Measurements from ENCODE around the gene LSR. TPM values are rescaled to one million over a fixed set of nuclear protein-coding genes. Genes with fewer than 3 reads are reported as not detected.

Gene LSR
- total RNA-seq, 2 experiments from 2014 or later = 25.5 to 25.9 TPM

DNA sequence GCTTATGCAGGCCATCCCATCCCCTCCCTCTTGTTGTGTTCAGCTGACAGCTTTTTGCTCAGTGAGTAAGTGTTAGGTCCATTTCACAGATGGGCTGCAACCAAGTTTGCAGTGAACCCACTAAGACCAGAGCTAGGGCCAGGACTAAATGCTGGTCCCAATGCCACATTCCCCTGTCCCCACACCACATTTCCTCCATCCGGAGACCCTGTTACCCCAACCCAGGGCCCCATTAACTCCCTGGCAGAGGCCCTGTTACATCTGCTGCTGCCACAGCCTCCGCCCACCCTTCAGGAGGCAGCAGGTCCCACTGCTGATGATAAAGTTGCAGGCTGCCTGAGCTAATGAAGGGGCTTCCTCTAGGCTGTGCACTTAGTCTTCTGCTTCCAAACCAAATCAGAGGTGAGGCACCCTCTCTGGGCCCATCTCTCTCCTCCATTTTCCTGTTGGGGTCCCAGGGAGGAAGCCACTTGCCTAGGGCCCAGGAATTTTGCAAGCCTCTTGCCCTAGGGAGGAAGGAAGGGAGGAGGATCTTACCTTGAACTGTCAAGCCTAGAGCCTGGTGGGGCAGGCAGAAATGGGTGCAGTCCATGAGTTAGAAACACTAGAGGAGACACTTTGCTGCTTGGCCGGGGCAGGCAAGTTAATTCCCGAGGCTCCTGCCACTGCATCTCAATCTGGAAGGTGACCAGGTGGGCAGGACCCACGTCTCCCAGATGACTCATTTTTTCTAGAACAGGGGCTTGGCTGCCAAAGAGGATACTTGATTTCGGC lies 16.5 kb downstream of the LSR start:
- H3K4me1 Mint-ChIP-seq (ENCODE audit: low read depth) = peaks cover 25% of the 10 kb centered on the region
- ATAC-seq = no peak
- H3K4me3 Mint-ChIP-seq = peak overlapping the region; percentile 94
- peaks cover 26% of the 10 kb centered on the region for H3K36me3 Mint-ChIP-seq (ENCODE audit: low read depth)
- no peak for DNase-seq
- POLR2A ChIA-PET = interaction anchor here (0.9 to 1.3 kb wide), 3 partner anchors 9 to 111 kb away, joined by 3 to 4 read pairs (median 4); no protein-coding TSS in a partner anchor
- H3K27me3 Mint-ChIP-seq (ENCODE audit: low read depth) = no peaks in the 10 kb centered on the region
- CTCF ChIA-PET = interaction anchor here (0.9 to 2.0 kb wide), 5 partner anchors 59 to 151 kb away, joined by 3 to 11 read pairs (median 3); no protein-coding TSS in a partner anchor
- peak overlapping the region; percentile 65 for H3K27ac Mint-ChIP-seq
- H3K9me3 Mint-ChIP-seq (ENCODE audit: insufficient read depth) = no peaks in the 10 kb centered on the region

DNA sequence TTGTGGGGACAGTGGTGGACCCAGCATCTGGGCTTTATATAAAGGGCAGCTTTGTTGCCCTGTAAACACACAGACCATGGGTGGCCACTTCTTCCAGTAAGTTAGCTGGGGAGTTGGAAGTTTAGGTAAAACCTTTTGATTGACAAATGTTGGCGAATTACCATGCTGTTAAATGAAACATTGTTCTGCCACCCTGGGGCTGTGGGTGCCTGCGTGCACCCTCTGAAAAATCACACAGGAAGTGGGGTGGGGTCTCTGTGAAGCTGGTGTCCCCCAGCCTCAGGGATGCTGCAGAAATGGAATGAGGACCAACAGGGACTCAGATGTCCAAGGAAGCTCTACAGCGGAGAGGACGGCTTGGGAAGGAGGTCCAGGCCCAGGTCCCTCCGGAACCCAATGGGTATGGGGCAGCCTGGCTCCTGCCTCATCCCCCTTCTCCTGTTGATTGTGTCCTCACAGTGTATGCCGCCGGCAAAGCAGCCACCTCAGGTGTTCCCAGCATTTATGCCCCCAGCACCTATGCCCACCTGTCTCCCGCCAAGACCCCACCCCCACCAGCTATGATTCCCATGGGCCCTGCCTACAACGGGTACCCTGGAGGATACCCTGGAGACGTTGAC lies 17.2 kb downstream of the LSR start:
- no peak for DNase-seq
- Mint-ChIP-seq H3K27me3 (ENCODE audit: low read depth) (no peaks in the 10 kb centered on the region), H3K4me3 (peak overlapping the region; percentile 94), H3K27ac (peak overlapping the region; percentile 65), H3K4me1 (ENCODE audit: low read depth) (peaks cover 30% of the 10 kb centered on the region), H3K9me3 (ENCODE audit: insufficient read depth) (no peaks in the 10 kb centered on the region), H3K36me3 (ENCODE audit: low read depth) (peaks cover 32% of the 10 kb centered on the region)
- no peak for ATAC-seq
- CTCF ChIA-PET = interaction anchor here (1.3 to 2.0 kb wide), 2 partner anchors 125 kb away, joined by 4 to 11 read pairs; no protein-coding TSS in a partner anchor
- POLR2A ChIA-PET = interaction anchor here (1.3 kb wide), 1 partner anchor 8 kb away, joined by 4 read pairs; no protein-coding TSS in a partner anchor

DNA sequence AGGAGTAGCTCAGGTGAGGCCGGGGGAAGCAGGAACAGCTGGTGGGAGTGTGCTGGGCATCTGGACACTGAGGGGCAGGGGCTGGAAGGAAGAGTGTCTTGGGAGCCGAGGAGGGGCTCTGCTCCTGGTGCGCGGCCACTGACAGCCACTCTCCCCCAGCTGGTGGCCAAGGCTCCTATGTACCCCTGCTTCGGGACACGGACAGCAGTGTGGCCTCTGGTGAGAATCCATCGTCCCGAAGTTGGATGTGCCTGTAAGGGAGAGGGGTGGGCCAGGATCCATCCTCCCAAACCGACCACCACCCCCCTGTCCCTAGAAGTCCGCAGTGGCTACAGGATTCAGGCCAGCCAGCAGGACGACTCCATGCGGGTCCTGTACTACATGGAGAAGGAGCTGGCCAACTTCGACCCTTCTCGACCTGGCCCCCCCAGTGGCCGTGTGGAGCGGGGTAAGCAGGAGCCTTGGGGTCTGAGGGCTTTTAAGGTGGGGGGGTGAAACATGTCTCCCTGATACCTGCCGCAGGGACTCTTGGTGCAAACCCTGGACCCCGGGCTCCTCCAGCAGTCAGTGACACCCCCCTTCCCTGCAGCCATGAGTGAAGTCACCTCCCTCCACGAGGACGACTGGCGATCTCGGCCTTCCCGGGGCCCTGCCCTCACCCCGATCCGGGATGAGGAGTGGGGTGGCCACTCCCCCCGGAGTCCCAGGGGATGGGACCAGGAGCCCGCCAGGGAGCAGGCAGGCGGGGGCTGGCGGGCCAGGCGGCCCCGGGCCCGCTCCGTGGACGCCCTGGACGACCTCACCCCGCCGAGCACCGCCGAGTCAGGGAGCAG lies 17.9 kb downstream of the LSR start:
- H3K4me3 Mint-ChIP-seq = peak overlapping the region; percentile 94
- ChIA-PET POLR2A (interaction anchor here (0.6 kb wide), 1 partner anchor 121 kb away, joined by 3 read pairs; no protein-coding TSS in a partner anchor), CTCF (interaction anchor here (1.3 kb wide), 1 partner anchor 125 kb away, joined by 4 read pairs; no protein-coding TSS in a partner anchor)
- H3K9me3 Mint-ChIP-seq (ENCODE audit: insufficient read depth) = no peaks in the 10 kb centered on the region
- H3K27ac Mint-ChIP-seq = peak overlapping the region; percentile 94
- peaks cover 31% of the 10 kb centered on the region for H3K4me1 Mint-ChIP-seq (ENCODE audit: low read depth)
- H3K36me3 Mint-ChIP-seq (ENCODE audit: low read depth) = peaks cover 38% of the 10 kb centered on the region
- no peak for ATAC-seq
- DNase-seq = no peak
- no peaks in the 10 kb centered on the region for H3K27me3 Mint-ChIP-seq (ENCODE audit: low read depth)

DNA sequence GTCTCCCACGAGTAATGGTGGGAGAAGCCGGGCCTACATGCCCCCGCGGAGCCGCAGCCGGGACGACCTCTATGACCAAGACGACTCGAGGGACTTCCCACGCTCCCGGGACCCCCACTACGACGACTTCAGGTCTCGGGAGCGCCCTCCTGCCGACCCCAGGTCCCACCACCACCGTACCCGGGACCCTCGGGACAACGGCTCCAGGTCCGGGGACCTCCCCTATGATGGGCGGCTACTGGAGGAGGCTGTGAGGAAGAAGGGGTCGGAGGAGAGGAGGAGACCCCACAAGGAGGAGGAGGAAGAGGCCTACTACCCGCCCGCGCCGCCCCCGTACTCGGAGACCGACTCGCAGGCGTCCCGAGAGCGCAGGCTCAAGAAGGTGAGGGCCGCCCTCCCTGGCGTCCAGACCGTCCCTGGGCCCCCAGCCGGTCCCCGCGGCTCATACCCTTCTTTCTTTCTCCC lies 18.6 kb downstream of the LSR start:
- POLR2A ChIA-PET = interaction anchor here (0.6 kb wide), 1 partner anchor 122 kb away, joined by 3 read pairs; no protein-coding TSS in a partner anchor
- Mint-ChIP-seq H3K9me3 (ENCODE audit: insufficient read depth) (no peaks in the 10 kb centered on the region), H3K4me1 (ENCODE audit: low read depth) (peaks cover 31% of the 10 kb centered on the region), H3K27ac (peak overlapping the region; percentile 94), H3K27me3 (ENCODE audit: low read depth) (no peaks in the 10 kb centered on the region), H3K4me3 (peak overlapping the region; percentile 94), H3K36me3 (ENCODE audit: low read depth) (peaks cover 44% of the 10 kb centered on the region)
- DNase-seq (peak; percentile 49), ATAC-seq (peak; percentile 25)
- CTCF ChIA-PET = interaction anchor here (1.0 to 1.3 kb wide), 2 partner anchors 26 to 126 kb away, joined by 3 to 4 read pairs; no protein-coding TSS in a partner anchor

DNA sequence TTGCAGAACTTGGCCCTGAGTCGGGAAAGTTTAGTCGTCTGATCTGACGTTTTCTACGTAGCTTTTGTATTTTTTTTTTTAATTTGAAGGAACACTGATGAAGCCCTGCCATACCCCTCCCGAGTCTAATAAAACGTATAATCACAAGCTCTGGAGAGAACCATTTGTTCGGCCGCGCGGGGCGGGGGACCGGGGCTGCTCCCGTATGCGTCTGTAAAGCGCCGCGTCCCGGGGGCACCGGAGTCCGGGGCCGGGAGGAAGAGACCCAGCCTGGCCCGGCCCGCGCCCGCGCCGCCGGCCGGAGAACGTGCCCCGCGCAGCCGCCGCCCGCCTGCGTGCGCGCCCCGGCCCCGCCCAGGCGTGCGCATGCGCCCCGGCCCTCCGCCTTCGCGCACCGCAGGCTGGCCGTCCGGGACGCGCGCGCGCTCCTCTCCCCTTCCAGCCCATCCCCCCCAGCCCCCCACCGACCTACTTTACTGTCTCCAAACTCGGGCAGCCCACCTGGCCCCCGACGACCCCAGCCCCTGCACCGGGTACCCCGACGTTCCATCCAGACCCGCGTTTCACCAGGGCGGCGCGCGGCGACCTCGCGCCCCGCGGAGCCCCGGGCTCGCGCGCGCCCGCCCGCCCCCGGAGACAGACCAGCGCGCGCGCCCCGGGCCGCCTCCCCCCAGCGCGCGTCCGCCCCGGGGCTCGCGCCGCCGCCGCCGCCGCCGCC lies 19.2 kb downstream of the LSR start:
- peak; percentile 75 for DNase-seq
- Mint-ChIP-seq H3K27me3 (ENCODE audit: low read depth) (no peaks in the 10 kb centered on the region), H3K4me1 (ENCODE audit: low read depth) (peaks cover 31% of the 10 kb centered on the region), H3K4me3 (peak overlapping the region; percentile 94), H3K27ac (peak overlapping the region; percentile 94), H3K36me3 (ENCODE audit: low read depth) (peaks cover 46% of the 10 kb centered on the region), H3K9me3 (ENCODE audit: insufficient read depth) (no peaks in the 10 kb centered on the region)
- ChIA-PET CTCF (interaction anchor here (1.0 kb wide), 1 partner anchor 27 kb away, joined by 3 read pairs; no protein-coding TSS in a partner anchor), POLR2A (interaction anchor here (1.0 to 1.9 kb wide), 2 partner anchors 100 to 114 kb away, joined by 3 to 8 read pairs; partner anchors contain the start of gene FXYD5)
- peak; percentile 68 for ATAC-seq

DNA sequence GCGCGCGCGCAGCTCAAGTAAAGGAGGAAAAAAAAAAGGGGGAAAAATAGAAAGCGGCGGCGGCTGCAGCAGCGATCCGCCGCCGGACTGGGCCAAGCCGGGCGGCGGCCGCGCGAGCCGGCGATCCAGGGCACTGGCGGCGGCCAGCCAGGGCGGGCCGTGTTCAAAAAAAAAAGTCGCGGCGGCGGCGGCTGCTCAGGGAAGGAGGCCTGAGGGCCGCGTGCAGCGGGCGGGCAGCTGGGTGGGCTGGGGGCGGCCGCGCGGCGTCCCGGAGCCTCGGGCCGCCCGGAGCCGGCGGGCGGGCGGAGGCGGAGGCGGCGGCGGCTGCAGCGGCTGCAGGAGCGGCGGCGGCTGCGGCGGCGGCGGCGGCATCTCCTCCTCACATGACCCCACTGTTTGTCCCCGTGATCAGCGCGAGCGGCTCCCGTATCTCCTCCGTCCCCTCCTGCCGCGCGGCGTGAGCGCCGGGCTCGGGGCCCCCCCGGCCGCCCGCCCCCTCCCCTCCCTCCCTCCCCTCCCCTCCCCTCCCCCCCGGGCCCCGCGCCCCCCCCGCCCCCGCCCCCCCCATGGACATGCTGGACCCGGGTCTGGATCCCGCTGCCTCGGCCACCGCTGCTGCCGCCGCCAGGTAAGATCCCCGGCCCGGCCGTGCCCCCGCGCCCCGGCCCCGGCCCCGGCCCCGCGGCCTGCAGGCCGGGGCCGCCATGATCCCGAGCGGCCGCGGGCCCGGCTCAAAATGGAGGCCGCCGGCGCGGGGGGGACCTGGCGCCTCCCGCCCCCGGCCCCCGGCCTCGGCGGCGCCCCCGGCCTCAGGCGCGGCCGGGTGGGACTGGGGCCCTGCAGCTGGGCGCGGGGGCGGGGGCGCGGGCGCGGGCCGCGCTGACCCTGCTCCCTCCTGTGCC lies 20.0 kb downstream of the LSR start, which contains the start of gene USF2:
Gene USF2 (plus strand): TSS at position 427 of the 902 bp plus-strand sequence. CDS start 140 bp downstream, at position 567.
- ChIA-PET CTCF (interaction anchor here (0.6 to 1.7 kb wide), 5 partner anchors 28 to 197 kb away, joined by 3 read pairs; no protein-coding TSS in a partner anchor), POLR2A (interaction anchor here (0.6 to 1.9 kb wide), 4 partner anchors 27 to 127 kb away, joined by 3 to 8 read pairs (median 3); partner anchors contain the start of gene FXYD5)
- Mint-ChIP-seq H3K36me3 (ENCODE audit: low read depth) (peaks cover 51% of the 10 kb centered on the region), H3K4me3 (peak within 1 kb of the TSS; percentile 94), H3K27me3 (ENCODE audit: low read depth) (no peaks in the 10 kb centered on the region), H3K27ac (peak within 1 kb of the TSS; percentile 94), H3K9me3 (ENCODE audit: insufficient read depth) (no peaks in the 10 kb centered on the region), H3K4me1 (ENCODE audit: low read depth) (peaks cover 31% of the 10 kb centered on the region)
- DNase-seq = peak; percentile 77
- ATAC-seq = peak; percentile 29

DNA sequence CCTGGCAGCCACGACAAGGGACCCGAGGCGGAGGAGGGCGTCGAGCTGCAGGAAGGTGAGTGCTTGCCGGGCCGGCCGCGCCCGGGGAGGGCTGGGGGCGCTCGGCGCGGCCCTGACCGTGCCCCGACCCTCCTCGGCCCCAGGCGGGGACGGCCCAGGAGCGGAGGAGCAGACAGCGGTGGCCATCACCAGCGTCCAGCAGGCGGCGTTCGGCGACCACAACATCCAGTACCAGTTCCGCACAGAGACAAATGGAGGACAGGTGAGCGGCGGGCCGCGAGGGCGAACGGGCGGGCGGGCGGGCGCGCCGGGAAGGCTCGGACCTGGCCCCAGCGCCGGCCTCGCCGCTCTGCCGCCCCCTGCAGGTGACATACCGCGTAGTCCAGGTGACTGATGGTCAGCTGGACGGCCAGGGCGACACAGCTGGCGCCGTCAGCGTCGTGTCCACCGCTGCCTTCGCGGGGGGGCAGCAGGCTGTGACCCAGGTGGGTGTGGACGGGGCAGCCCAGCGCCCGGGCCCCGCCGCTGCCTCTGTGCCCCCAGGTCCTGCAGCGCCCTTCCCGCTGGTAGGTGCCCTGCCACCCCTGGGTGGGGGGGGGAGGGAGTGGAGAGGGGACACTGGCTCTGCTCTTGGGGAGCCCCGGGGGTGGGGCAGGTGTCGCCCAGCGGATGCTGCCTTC lies 20.8 kb downstream of the LSR start:
- peaks cover 49% of the 10 kb centered on the region for H3K36me3 Mint-ChIP-seq (ENCODE audit: low read depth)
- ChIA-PET POLR2A (interaction anchor here (0.6 to 1.9 kb wide), 3 partner anchors 26 to 128 kb away, joined by 3 to 8 read pairs (median 3); partner anchors contain the start of gene FXYD5), CTCF (interaction anchor here (0.6 to 1.7 kb wide), 5 partner anchors 28 to 196 kb away, joined by 3 read pairs; no protein-coding TSS in a partner anchor)
- H3K4me3 Mint-ChIP-seq = peak overlapping the region; percentile 64
- no peaks in the 10 kb centered on the region for H3K27me3 Mint-ChIP-seq (ENCODE audit: low read depth)
- peak overlapping the region; percentile 70 for H3K27ac Mint-ChIP-seq
- H3K9me3 Mint-ChIP-seq (ENCODE audit: insufficient read depth) = no peaks in the 10 kb centered on the region
- peaks cover 31% of the 10 kb centered on the region for H3K4me1 Mint-ChIP-seq (ENCODE audit: low read depth)
- peak; percentile 62 for ATAC-seq
- peak; percentile 84 for DNase-seq

DNA sequence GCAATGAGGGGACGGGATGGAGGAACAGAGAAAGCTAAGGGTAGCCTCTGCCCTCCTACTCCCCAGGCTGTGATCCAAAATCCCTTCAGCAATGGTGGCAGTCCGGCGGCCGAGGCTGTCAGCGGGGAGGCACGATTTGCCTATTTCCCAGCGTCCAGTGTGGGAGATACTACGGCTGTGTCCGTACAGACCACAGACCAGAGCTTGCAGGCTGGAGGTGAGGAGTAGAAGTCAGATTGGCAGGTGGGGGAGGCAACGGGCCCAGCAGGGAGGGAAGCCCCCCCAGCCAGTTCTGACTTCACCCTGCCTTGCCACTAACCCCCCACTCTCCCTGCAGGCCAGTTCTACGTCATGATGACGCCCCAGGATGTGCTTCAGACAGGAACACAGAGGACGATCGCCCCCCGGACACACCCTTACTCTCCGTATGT lies 21.6 kb downstream of the LSR start:
- ATAC-seq (no peak), DNase-seq (no peak)
- no peaks in the 10 kb centered on the region for H3K27me3 Mint-ChIP-seq (ENCODE audit: low read depth)
- CTCF ChIA-PET = interaction anchor here (1.7 kb wide), 1 partner anchor 135 kb away, joined by 3 read pairs; no protein-coding TSS in a partner anchor
- POLR2A ChIA-PET = interaction anchor here (0.7 kb wide), 1 partner anchor 903 kb away, joined by 3 read pairs; no protein-coding TSS in a partner anchor
- H3K4me3 Mint-ChIP-seq = peak overlapping the region; percentile 64
- peaks cover 51% of the 10 kb centered on the region for H3K36me3 Mint-ChIP-seq (ENCODE audit: low read depth)
- peaks cover 25% of the 10 kb centered on the region for H3K4me1 Mint-ChIP-seq (ENCODE audit: low read depth)
- no peaks in the 10 kb centered on the region for H3K9me3 Mint-ChIP-seq (ENCODE audit: insufficient read depth)
- H3K27ac Mint-ChIP-seq = no peak overlapping the region

DNA sequence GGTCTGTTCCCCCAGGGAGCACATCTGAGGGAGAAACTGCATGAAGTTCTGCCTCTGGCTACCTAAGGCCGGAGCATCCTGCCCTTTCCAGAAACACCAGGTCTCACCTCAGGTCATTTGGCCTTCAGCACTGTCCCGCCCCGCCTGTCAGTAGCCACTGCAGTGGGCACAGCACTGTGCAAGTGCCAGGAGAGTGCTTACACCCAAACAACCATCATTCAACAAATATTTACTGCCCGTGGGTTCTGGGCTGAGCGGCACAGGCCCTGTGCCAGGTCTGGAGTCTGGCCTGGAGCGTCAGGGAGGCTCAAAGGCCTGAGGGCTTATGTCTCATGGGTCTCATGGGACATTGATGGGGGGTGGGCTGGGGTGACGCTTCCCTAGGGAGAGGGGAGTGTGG lies 22.7 kb downstream of the LSR start:
- ATAC-seq = no peak
- CTCF ChIA-PET = interaction anchor here (1.2 kb wide), 1 partner anchor 136 kb away, joined by 3 read pairs; no protein-coding TSS in a partner anchor
- H3K27ac Mint-ChIP-seq = no peak overlapping the region
- POLR2A ChIA-PET = no interaction called here
- H3K4me3 Mint-ChIP-seq = peak overlapping the region; percentile 3
- no peak for DNase-seq
- H3K4me1 Mint-ChIP-seq (ENCODE audit: low read depth) = peaks cover 14% of the 10 kb centered on the region
- H3K9me3 Mint-ChIP-seq (ENCODE audit: insufficient read depth) = no peaks in the 10 kb centered on the region
- H3K27me3 Mint-ChIP-seq (ENCODE audit: low read depth) = no peaks in the 10 kb centered on the region
- peaks cover 48% of the 10 kb centered on the region for H3K36me3 Mint-ChIP-seq (ENCODE audit: low read depth)

All from activated CD8-positive, alpha-beta T cell treated with anti-CD3 and anti-CD28 coated beads, Interleukin-2, amount 10 ng/mL, durations not matched to agents 7 days and 5 days (primary cell).